ENCODE results near the gene TKFC. TPM values are rescaled to one million over a fixed set of nuclear protein-coding genes. Genes with fewer than 3 reads are reported as not detected.

TKFC gene
- total RNA-seq, 1 experiment from 2014 or later = 79.6 TPM

- ChIA-PET POLR2A (interaction anchor here (0.6 kb wide), 1 partner anchor 40 kb away, joined by 4 read pairs; no protein-coding TSS in a partner anchor), CTCF (interaction anchor here (1.9 kb wide), 1 partner anchor 52 kb away, joined by 11 read pairs; no protein-coding TSS in a partner anchor)
- H3K36me3 ChIP-seq (ENCODE audit: control insufficient read depth, insufficient read depth, low read length) = peaks cover 9% of the 10 kb centered on the region
- no peaks in the 10 kb centered on the region for H3K9me3 ChIP-seq (ENCODE audit: control insufficient read depth, insufficient read depth, low read depth, low read length)
- in situ Hi-C loops (cut with HindIII; ENCODE audit: low pct_unique_long_range_greater_than_20kb, low sequenced_read_pairs) (no loop called here), intact Hi-C loops (cut with micrococcal nuclease; ENCODE audit: unreplicated experiment) (no loop called here)
- H3K4me3 ChIP-seq (ENCODE audit: low read depth in 2 of 2, low read length in 2 of 2) = peak overlapping the region; percentile 92 to 98
- peaks cover 31% of the 10 kb centered on the region for H3K4me1 ChIP-seq (ENCODE audit: control insufficient read depth, insufficient read depth, low read length)
- peak overlapping the region; percentile 98 for H3K27ac ChIP-seq (ENCODE audit: low read length)
- TSS peak; percentile 92 for BruUV-seq (replicated peaks)
- DNase-seq (ENCODE audit: low read depth, low spot score) (no peak), ATAC-seq (no peak)
- no peaks in the 10 kb centered on the region for H3K27me3 ChIP-seq (ENCODE audit: control insufficient read depth, insufficient read depth, low read length)
- peak; percentile 93 for TF ChIP-seq TCF7L2 (IDR thresholded peaks at IDR 0.05; ENCODE audit: low read depth, low read length)
- TF ChIP-seq CTCF (IDR thresholded peaks at IDR 0.05) = no peak
Observed at GRCh38 chr11:61333550-61334433, 764 bp downstream of the TKFC start.

- Histone ChIP-seq H3K27me3 (ENCODE audit: control insufficient read depth, insufficient read depth, low read length) (no peaks in the 10 kb centered on the region), H3K27ac (ENCODE audit: low read length) (peak overlapping the region; percentile 98), H3K4me3 (ENCODE audit: low read depth in 2 of 2, low read length in 2 of 2) (no peak overlapping the region), H3K36me3 (ENCODE audit: control insufficient read depth, insufficient read depth, low read length) (peaks cover 5% of the 10 kb centered on the region; the same call in 1 of the 2 replicates), H3K4me1 (ENCODE audit: control insufficient read depth, insufficient read depth, low read length) (peaks cover 31% of the 10 kb centered on the region), H3K9me3 (ENCODE audit: control insufficient read depth, insufficient read depth, low read depth, low read length) (no peaks in the 10 kb centered on the region)
- POLR2A ChIA-PET = no interaction called here
- intact Hi-C loops (cut with micrococcal nuclease; ENCODE audit: unreplicated experiment) = no loop called here
- in situ Hi-C loops (cut with HindIII; ENCODE audit: low pct_unique_long_range_greater_than_20kb, low sequenced_read_pairs) = no loop called here
- ATAC-seq (no peak), DNase-seq (ENCODE audit: low read depth, low spot score) (no peak)
- CTCF ChIA-PET = interaction anchor here (1.9 kb wide), 1 partner anchor 51 kb away, joined by 11 read pairs; no protein-coding TSS in a partner anchor
- TF ChIP-seq SIN3A (IDR thresholded peaks at IDR 0.05; ENCODE audit: borderline replicate concordance, insufficient read depth, low read depth, low read length) = no peak
- no peak for TF ChIP-seq REST (IDR thresholded peaks at IDR 0.05; ENCODE audit: insufficient read depth in 1 of 2, low read depth in 2 of 2, low read length in 1 of 2)
- TF ChIP-seq TCF7L2 (IDR thresholded peaks at IDR 0.05; ENCODE audit: low read depth, low read length) = no peak
- no peak for TF ChIP-seq CTCF (IDR thresholded peaks at IDR 0.05)
- TF ChIP-seq POLR2AphosphoS5 (IDR thresholded peaks at IDR 0.05; ENCODE audit: low read depth, low read length) = no peak
- BruUV-seq (replicated peaks) = no TSS peak
Observed at GRCh38 chr11:61334434-61335354, 1.7 kb downstream of the TKFC start.
